ENCODE measurements around the gene LRRC17.

LRRC17 gene

GRCh38 chr7:102993718-102994029 is 80.9 kb downstream of the LRRC17 start:
- H3K4me3 ChIP-seq (ENCODE audit: low read depth, low read length) = no peak overlapping the region
- no peak for DNase-seq (ENCODE audit: low read depth)
- no peak for TF ChIP-seq CTCF (IDR thresholded peaks at IDR 0.05; ENCODE audit: insufficient read depth, low read depth, low read length, missing control alignments)

GRCh38 chr7:102994567-102994966 is 81.8 kb downstream of the LRRC17 start:
- peak; percentile 7 for DNase-seq (ENCODE audit: low read depth)
- H3K4me3 ChIP-seq (ENCODE audit: low read depth, low read length) = no peak overlapping the region
- TF ChIP-seq CTCF (IDR thresholded peaks at IDR 0.05; ENCODE audit: insufficient read depth, low read depth, low read length, missing control alignments) = no peak
